ENCODE measurements around the gene METTL3.

METTL3 gene

GRCh38 chr14:21536418-21537089, 25.4 kb upstream of the METTL3 start:
- intact Hi-C loops (cut with DNase I; ENCODE audit: low total_unique reads), result no loop called here
- Histone ChIP-seq H3K36me3 (no peaks in the 10 kb centered on the region), H3K27ac (no peak overlapping the region), H3K4me1 (peaks cover 0 to 10% (median 7%) of the 10 kb centered on the region in 4 donors), H3K4me3 (peak overlapping the region in 1 of 2 donors; percentile 17), H3K27me3 (peaks cover 0 to 63% of the 10 kb centered on the region in 2 donors), H3K9me3 (no peaks in the 10 kb centered on the region)
- TF ChIP-seq CTCF (IDR thresholded peaks at IDR 0.05), result no peak
- DNase-seq, result no peak

- H3K36me3 ChIP-seq, result no peaks in the 10 kb centered on the region
- H3K27ac ChIP-seq, result no peak overlapping the region
Measured at GRCh38 chr14:21535545-21536417, 24.6 kb upstream of the METTL3 start.

DNA sequence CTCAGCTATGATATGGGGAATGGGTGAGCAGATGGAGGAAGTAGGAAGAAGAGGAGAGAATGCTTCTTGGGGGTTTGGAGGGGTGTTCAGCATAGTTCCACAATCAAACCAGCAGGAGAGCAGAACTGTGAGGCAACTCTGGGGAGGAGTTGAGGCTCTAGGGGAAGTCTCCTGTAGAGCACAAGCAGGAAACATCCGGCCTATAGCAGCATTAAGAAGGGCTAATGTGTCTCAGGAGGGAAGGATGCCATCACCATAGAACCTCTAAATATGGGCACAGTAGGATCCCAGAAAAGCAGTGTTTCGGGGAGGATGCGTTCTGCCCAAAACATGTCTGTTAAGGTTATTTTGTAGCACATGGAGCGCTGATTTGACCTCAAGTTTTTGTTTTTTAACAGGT, 23.4 kb upstream of the METTL3 start:
- H3K4me3 ChIP-seq, result no peak overlapping the region
- intact Hi-C loops (cut with DNase I; ENCODE audit: low total_unique reads), result no loop called here
- H3K27ac ChIP-seq, result no peak overlapping the region
- no peaks in the 10 kb centered on the region for H3K36me3 ChIP-seq
- peaks cover 0 to 10% (median 7%) of the 10 kb centered on the region in 4 donors for H3K4me1 ChIP-seq
- H3K9me3 ChIP-seq, result no peaks in the 10 kb centered on the region
- TF ChIP-seq CTCF (IDR thresholded peaks at IDR 0.05), result no peak
- DNase-seq, result no peak
- peaks cover 0 to 56% of the 10 kb centered on the region in 2 donors for H3K27me3 ChIP-seq

More at GRCh38 chr14:21535545-21536417, 24.6 kb upstream of the METTL3 start:
- DNase-seq, result no peak
- no peak for TF ChIP-seq CTCF (IDR thresholded peaks at IDR 0.05)
- Histone ChIP-seq H3K9me3 (no peaks in the 10 kb centered on the region), H3K27me3 (peaks cover 0 to 63% of the 10 kb centered on the region in 2 donors), H3K4me1 (peaks cover 0 to 10% (median 7%) of the 10 kb centered on the region in 4 donors), H3K4me3 (no peak overlapping the region)
- intact Hi-C loops (cut with DNase I; ENCODE audit: low total_unique reads), result no loop called here

DNA sequence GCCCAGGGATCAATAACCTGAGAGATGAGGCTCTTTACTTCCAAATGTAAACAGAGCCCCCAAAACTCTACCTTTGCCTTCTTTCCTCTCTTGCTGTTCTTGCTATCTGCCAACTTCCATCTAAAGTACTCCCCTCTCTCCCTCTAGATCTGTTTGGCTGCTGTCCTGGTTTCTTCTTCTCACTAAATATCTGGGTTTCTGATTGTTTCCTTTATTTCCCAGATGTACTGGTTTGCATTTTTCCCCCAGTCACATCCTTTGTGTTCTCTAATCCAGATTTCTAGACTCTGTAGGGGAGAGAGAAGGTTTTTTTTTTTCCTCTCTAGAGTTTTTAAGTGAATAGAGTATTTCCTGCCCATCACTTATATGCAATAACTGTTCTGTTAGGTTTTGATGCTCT, 22.2 kb upstream of the METTL3 start:
- DNase-seq, result no peak
- intact Hi-C loops (cut with DNase I; ENCODE audit: low total_unique reads), result no loop called here
- H3K9me3 ChIP-seq, result no peaks in the 10 kb centered on the region
- no peak for TF ChIP-seq CTCF (IDR thresholded peaks at IDR 0.05)
- H3K36me3 ChIP-seq, result no peaks in the 10 kb centered on the region
- no peak overlapping the region for H3K27ac ChIP-seq
- H3K27me3 ChIP-seq, result peaks cover 0 to 47% of the 10 kb centered on the region in 2 donors
- no peak overlapping the region for H3K4me3 ChIP-seq
- H3K4me1 ChIP-seq, result peaks cover 0 to 10% (median 7%) of the 10 kb centered on the region in 4 donors

GRCh38 chr14:21529515-21529914, 18.4 kb upstream of the METTL3 start:
- Histone ChIP-seq H3K4me1 (peaks cover 0 to 18% (median 9%) of the 10 kb centered on the region in 4 donors), H3K27me3 (peaks cover 0 to 15% of the 10 kb centered on the region in 2 donors), H3K27ac (no peak overlapping the region), H3K9me3 (no peaks in the 10 kb centered on the region), H3K36me3 (peaks cover 0 to 4% (median 0%) of the 10 kb centered on the region in 3 donors), H3K4me3 (no peak overlapping the region)
- DNase-seq, result no peak
- no peak for TF ChIP-seq CTCF (IDR thresholded peaks at IDR 0.05)
- intact Hi-C loops (cut with DNase I; ENCODE audit: low total_unique reads), result no loop called here

All from tibial artery (tissue), 4 donors.